Measurements from ENCODE around the gene NCOA3.

GRCh38 chr20:47667531-47668312 lies 166.0 kb downstream of the NCOA3 start:
- TF ChIP-seq, protein P1, sequence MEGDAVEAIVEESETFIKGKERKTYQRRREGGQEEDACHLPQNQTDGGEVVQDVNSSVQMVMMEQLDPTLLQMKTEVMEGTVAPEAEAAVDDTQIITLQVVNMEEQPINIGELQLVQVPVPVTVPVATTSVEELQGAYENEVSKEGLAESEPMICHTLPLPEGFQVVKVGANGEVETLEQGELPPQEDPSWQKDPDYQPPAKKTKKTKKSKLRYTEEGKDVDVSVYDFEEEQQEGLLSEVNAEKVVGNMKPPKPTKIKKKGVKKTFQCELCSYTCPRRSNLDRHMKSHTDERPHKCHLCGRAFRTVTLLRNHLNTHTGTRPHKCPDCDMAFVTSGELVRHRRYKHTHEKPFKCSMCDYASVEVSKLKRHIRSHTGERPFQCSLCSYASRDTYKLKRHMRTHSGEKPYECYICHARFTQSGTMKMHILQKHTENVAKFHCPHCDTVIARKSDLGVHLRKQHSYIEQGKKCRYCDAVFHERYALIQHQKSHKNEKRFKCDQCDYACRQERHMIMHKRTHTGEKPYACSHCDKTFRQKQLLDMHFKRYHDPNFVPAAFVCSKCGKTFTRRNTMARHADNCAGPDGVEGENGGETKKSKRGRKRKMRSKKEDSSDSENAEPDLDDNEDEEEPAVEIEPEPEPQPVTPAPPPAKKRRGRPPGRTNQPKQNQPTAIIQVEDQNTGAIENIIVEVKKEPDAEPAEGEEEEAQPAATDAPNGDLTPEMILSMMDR (IDR thresholded peaks at IDR 0.05; ENCODE audit: low read depth, low read length, poor library complexity, severe bottlenecking), result no peak
- no peak for TF ChIP-seq EZH2phosphoT487 (IDR thresholded peaks at IDR 0.05; ENCODE audit: borderline replicate concordance, low read length)
